Upper lobe of left lung (tissue), 4 donors: ENCODE data around the gene KCNMB1.

Experiments
- CTCF ChIP-seq, 6 experiments: fragments of 450-650 bp in 4 of 6; fragments of 200-600 bp in 2 of 6; sonication (generic) in 2 of 6; IDR thresholded peaks; one replicate each; pipeline ENCODE4 v1.5.1; 2016 to 2019; ENCODE audit warnings: antibody characterized with exemption in 6 of 6
- EP300 ChIP-seq, 4 donors: sonication (generic); formaldehyde crosslinking; IDR thresholded peaks; one replicate each; pipeline ENCODE4 v1.5.1; 2017; ENCODE audit warnings: antibody characterized with exemption in 4 of 4, control low read depth in 2 of 4
- POLR2A ChIP-seq, 4 donors: fragments of 450-650 bp; IDR thresholded peaks; one replicate each; pipeline ENCODE4 v1.5.1; 2016 to 2017; ENCODE audit warnings: antibody characterized with exemption in 4 of 4, mild to moderate bottlenecking in 2 of 4
- POLR2AphosphoS5 ChIP-seq, 2 donors: sonication (generic); formaldehyde crosslinking; IDR thresholded peaks; one replicate each; pipeline ENCODE4 v1.5.1; 2017; ENCODE audit warnings: antibody characterized with exemption in 2 of 2

GRCh38 chr5:170353011-170353761 lies 36.0 kb downstream of the KCNMB1 start:
- TF ChIP-seq POLR2AphosphoS5 (IDR thresholded peaks at IDR 0.05) = no peak
- no peak for TF ChIP-seq CTCF (IDR thresholded peaks at IDR 0.05)
- TF ChIP-seq EP300 (IDR thresholded peaks at IDR 0.05) = no peak
- no peak for TF ChIP-seq POLR2A (IDR thresholded peaks at IDR 0.05)
